Measurements from ENCODE around the gene CMTM2.

The CMTM2 gene

GRCh38 chr16:66578651-66579531, at the start of gene CMTM2:
Gene CMTM2 (plus strand): TSS chr16:66579463. CDS start chr16:66579608, 145 bp downstream.
- DNase-seq (ENCODE audit: low spot score in 2 of 2) (no peak), ATAC-seq (replicated peaks; ENCODE audit: extremely low read depth, poor library complexity, severe bottlenecking) (no peak)
- peaks cover 16% of the 10 kb centered on the region for H3K4me1 Mint-ChIP-seq
- H3K4me3 Mint-ChIP-seq, result peak within 1 kb of the TSS; percentile 70
- H3K27ac Mint-ChIP-seq (ENCODE audit: low read depth), result no peak within 1 kb of the TSS
- peaks cover 2% of the 10 kb centered on the region for H3K36me3 Mint-ChIP-seq (ENCODE audit: insufficient read depth)
- H3K9me3 Mint-ChIP-seq, result no peaks in the 10 kb centered on the region
- no peaks in the 10 kb centered on the region for H3K27me3 Mint-ChIP-seq

DNA sequence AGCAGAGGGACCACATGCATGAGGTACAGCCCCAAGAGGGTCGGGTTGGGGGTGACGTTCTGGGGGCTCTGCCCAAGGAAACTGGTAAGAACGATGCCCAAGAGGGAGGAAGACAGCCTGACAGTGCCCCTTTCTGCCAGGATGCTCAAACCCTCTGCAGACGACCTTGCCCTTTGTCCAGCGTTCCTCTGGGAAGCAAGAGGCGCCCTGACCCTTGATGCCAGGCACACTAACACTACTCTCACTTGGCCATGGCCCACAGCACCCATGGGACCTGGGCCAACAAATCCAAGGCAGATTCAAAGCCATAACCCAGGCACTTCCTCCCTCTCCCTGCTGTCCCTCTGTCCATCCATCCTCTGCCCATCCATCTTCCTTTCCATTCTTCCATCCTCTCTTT, 49.8 kb upstream of the CMTM2 start:
- H3K27ac Mint-ChIP-seq (ENCODE audit: low read depth), result no peak overlapping the region

GRCh38 chr16:66534376-66534799, 44.9 kb upstream of the CMTM2 start:
- H3K27ac Mint-ChIP-seq (ENCODE audit: low read depth), result peak overlapping the region; percentile 5
- no peak overlapping the region for H3K4me3 Mint-ChIP-seq
- H3K9me3 Mint-ChIP-seq, result no peaks in the 10 kb centered on the region
- DNase-seq (ENCODE audit: low spot score in 2 of 2), result no peak
- peaks cover 17% of the 10 kb centered on the region for H3K4me1 Mint-ChIP-seq
- H3K27me3 Mint-ChIP-seq, result no peaks in the 10 kb centered on the region
- H3K36me3 Mint-ChIP-seq (ENCODE audit: insufficient read depth), result peaks cover 3% of the 10 kb centered on the region
- ATAC-seq (replicated peaks; ENCODE audit: extremely low read depth, poor library complexity, severe bottlenecking), result no peak

More for the DNA sequence above, 49.8 kb upstream of the CMTM2 start:
- no peak for ATAC-seq (replicated peaks; ENCODE audit: extremely low read depth, poor library complexity, severe bottlenecking)
- Mint-ChIP-seq H3K4me1 (peaks cover 26% of the 10 kb centered on the region), H3K9me3 (no peaks in the 10 kb centered on the region), H3K27me3 (no peaks in the 10 kb centered on the region), H3K36me3 (ENCODE audit: insufficient read depth) (peaks cover 3% of the 10 kb centered on the region), H3K4me3 (no peak overlapping the region)
- DNase-seq (ENCODE audit: low spot score in 2 of 2), result no peak

- Mint-ChIP-seq H3K4me1 (peaks cover 26% of the 10 kb centered on the region), H3K4me3 (no peak overlapping the region), H3K9me3 (no peaks in the 10 kb centered on the region), H3K36me3 (ENCODE audit: insufficient read depth) (peaks cover 1% of the 10 kb centered on the region), H3K27ac (ENCODE audit: low read depth) (no peak overlapping the region), H3K27me3 (no peaks in the 10 kb centered on the region)
- ATAC-seq (replicated peaks; ENCODE audit: extremely low read depth, poor library complexity, severe bottlenecking), result no peak
- no peak for DNase-seq (ENCODE audit: low spot score in 2 of 2)
Measured at GRCh38 chr16:66536525-66536924, 42.7 kb upstream of the CMTM2 start.

GRCh38 chr16:66537236-66537635, 42.0 kb upstream of the CMTM2 start:
- Mint-ChIP-seq H3K36me3 (ENCODE audit: insufficient read depth) (peaks cover 1% of the 10 kb centered on the region), H3K9me3 (no peaks in the 10 kb centered on the region), H3K4me1 (peaks cover 24% of the 10 kb centered on the region), H3K4me3 (no peak overlapping the region), H3K27me3 (no peaks in the 10 kb centered on the region), H3K27ac (ENCODE audit: low read depth) (no peak overlapping the region)
- ATAC-seq (replicated peaks; ENCODE audit: extremely low read depth, poor library complexity, severe bottlenecking) (no peak), DNase-seq (ENCODE audit: low spot score in 2 of 2) (no peak)

GRCh38 chr16:66538910-66539309, 40.4 kb upstream of the CMTM2 start:
- H3K27ac Mint-ChIP-seq (ENCODE audit: low read depth), result peak overlapping the region; percentile 82
- H3K9me3 Mint-ChIP-seq, result no peaks in the 10 kb centered on the region
- peaks cover 24% of the 10 kb centered on the region for H3K4me1 Mint-ChIP-seq
- peak overlapping the region; percentile 22 for H3K4me3 Mint-ChIP-seq
- DNase-seq (ENCODE audit: low spot score in 2 of 2) (no peak), ATAC-seq (replicated peaks; ENCODE audit: extremely low read depth, poor library complexity, severe bottlenecking) (no peak)
- H3K36me3 Mint-ChIP-seq (ENCODE audit: insufficient read depth), result peaks cover 2% of the 10 kb centered on the region
- no peaks in the 10 kb centered on the region for H3K27me3 Mint-ChIP-seq

DNA sequence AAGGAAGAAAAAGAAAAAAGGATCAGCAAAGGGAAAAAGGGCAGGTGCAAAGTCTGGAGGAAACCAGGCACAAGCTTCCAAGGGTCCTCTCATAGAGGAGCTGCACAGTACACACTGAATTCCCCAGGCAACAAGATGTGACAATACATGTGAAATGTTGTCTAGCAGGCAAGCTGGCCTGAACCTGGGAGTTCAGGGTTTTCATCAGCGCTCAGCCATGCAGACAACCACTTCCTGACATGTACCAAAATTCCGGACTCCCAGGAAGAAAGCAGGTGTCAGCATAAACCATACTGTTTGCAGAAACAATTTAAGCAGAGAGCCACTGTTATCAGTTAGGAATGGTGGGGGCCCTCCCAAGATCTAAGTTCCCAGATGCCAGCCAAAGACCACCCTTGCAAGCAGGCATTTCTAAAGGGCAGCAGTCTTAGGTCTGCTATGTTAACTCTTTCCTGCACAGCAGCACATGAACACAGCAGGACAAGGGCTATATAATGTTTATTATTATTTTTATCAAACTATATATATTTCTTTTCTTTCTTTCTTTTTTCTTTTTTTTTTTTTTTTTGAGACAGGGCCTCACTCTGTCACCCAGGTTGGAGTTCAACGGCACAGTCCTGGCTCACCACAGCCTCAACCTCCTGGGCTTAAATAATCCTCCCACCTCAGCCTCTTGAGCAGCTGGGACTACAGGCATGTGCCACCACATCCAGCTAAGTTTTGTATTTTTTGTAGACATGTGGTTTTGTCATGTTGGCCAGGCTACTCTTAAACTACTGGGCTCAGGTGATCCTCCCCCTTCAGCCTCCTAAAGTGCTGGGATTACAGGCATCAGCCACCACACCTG, 39.4 kb upstream of the CMTM2 start:
- H3K27me3 Mint-ChIP-seq, result no peaks in the 10 kb centered on the region
- H3K9me3 Mint-ChIP-seq, result no peaks in the 10 kb centered on the region
- peak overlapping the region; percentile 22 for H3K4me3 Mint-ChIP-seq
- DNase-seq (ENCODE audit: low spot score in 2 of 2), result no peak
- peak overlapping the region; percentile 82 for H3K27ac Mint-ChIP-seq (ENCODE audit: low read depth)
- ATAC-seq (replicated peaks; ENCODE audit: extremely low read depth, poor library complexity, severe bottlenecking), result peak; percentile 56
- H3K36me3 Mint-ChIP-seq (ENCODE audit: insufficient read depth), result peaks cover 2% of the 10 kb centered on the region
- peaks cover 19% of the 10 kb centered on the region for H3K4me1 Mint-ChIP-seq

- Mint-ChIP-seq H3K36me3 (ENCODE audit: insufficient read depth) (peaks cover 2% of the 10 kb centered on the region), H3K27me3 (no peaks in the 10 kb centered on the region), H3K4me3 (no peak overlapping the region), H3K4me1 (peaks cover 19% of the 10 kb centered on the region), H3K27ac (ENCODE audit: low read depth) (no peak overlapping the region), H3K9me3 (no peaks in the 10 kb centered on the region)
- DNase-seq (ENCODE audit: low spot score in 2 of 2), result no peak
- no peak for ATAC-seq (replicated peaks; ENCODE audit: extremely low read depth, poor library complexity, severe bottlenecking)
Measured at GRCh38 chr16:66541388-66542355, 37.6 kb upstream of the CMTM2 start.

DNA sequence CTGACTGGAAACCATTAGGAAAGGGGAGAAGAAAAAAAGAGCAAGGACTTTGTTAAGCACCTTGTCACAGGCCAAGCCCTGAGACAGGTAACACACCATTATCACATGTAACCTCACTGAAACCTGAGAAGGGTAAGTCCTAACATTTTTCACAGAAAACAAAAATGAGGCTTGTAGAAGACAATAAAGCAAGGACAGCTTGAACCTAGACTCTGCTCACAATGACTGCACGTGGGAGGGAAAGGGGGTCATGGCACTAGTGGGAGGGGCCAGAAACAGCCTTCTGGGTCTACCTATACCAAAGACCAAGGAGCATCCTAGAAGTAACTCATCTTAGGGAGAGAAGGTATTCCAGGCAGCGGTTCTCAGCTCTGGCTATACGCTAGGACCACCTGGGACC, 36.9 kb upstream of the CMTM2 start:
- Mint-ChIP-seq H3K27ac (ENCODE audit: low read depth) (no peak overlapping the region), H3K27me3 (no peaks in the 10 kb centered on the region), H3K9me3 (no peaks in the 10 kb centered on the region), H3K36me3 (ENCODE audit: insufficient read depth) (peaks cover 2% of the 10 kb centered on the region), H3K4me1 (peaks cover 23% of the 10 kb centered on the region), H3K4me3 (no peak overlapping the region)
- ATAC-seq (replicated peaks; ENCODE audit: extremely low read depth, poor library complexity, severe bottlenecking), result no peak
- no peak for DNase-seq (ENCODE audit: low spot score in 2 of 2)

DNA sequence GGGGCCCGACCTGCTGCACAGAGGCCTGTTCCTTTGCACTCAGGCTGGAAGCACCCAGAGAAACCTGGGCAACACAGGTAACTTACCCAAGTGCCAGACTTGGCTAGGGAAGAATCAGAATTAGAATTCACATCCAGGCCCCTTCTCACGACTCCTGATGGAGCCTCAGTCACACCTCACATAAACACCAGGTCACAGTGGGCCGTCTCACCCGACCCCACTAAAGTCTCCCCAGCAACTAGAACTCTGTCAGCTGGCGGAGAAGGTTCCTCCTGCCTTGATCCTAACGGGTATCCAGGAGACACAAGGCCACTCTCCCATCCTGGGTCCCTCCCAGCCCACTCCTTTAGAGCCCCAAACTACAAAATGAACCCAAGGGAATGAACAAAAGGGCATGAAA, 35.7 kb upstream of the CMTM2 start:
- Mint-ChIP-seq H3K4me1 (peaks cover 35% of the 10 kb centered on the region), H3K4me3 (no peak overlapping the region), H3K27ac (ENCODE audit: low read depth) (no peak overlapping the region), H3K9me3 (no peaks in the 10 kb centered on the region), H3K27me3 (no peaks in the 10 kb centered on the region), H3K36me3 (ENCODE audit: insufficient read depth) (peaks cover 6% of the 10 kb centered on the region)
- DNase-seq (ENCODE audit: low spot score in 2 of 2) (no peak), ATAC-seq (replicated peaks; ENCODE audit: extremely low read depth, poor library complexity, severe bottlenecking) (no peak)

GRCh38 chr16:66544016-66544757, 35.1 kb upstream of the CMTM2 start:
- Mint-ChIP-seq H3K27ac (ENCODE audit: low read depth) (no peak overlapping the region), H3K4me3 (no peak overlapping the region), H3K36me3 (ENCODE audit: insufficient read depth) (peaks cover 6% of the 10 kb centered on the region), H3K4me1 (peaks cover 37% of the 10 kb centered on the region), H3K27me3 (no peaks in the 10 kb centered on the region), H3K9me3 (no peaks in the 10 kb centered on the region)
- ATAC-seq (replicated peaks; ENCODE audit: extremely low read depth, poor library complexity, severe bottlenecking), result no peak
- DNase-seq (ENCODE audit: low spot score in 2 of 2), result no peak
